ENCODE data around the gene SLC19A1.

The SLC19A1 gene

DNA sequence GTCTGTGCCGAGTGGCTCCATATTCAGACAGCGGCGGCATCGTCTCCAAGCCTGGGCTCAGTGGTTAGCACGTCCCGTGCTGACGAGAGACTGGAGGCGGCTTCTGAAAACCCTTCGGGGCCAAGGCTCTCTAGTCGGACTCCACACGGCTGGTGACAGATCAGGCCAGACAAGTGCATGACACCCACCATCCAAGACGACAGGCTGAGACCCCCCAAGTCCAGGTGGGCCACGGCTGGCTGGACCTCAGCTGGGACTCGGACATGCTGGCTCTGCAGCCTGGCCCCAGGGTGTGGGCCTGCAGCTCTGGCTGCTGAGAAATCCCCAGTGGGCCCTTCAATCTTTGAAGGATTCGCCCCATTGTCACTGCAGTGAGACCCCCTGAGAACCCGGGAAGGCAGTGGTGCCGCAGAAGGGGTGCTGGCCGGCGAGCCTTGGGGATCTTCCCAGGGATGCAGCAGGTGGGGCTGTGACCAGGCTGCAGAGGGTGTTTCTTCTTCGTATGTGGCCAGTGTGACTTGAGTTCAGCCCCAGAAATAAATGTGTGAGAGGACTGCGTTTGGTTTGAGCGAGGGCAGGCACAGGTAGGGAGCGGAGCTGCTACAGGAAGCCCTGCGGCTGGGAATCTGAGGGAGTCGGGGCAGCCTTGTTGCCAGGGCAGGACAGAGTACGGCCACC is 15.9 kb upstream of the SLC19A1 start:
- no peak for DNase-seq (ENCODE audit: low spot score)

DNA sequence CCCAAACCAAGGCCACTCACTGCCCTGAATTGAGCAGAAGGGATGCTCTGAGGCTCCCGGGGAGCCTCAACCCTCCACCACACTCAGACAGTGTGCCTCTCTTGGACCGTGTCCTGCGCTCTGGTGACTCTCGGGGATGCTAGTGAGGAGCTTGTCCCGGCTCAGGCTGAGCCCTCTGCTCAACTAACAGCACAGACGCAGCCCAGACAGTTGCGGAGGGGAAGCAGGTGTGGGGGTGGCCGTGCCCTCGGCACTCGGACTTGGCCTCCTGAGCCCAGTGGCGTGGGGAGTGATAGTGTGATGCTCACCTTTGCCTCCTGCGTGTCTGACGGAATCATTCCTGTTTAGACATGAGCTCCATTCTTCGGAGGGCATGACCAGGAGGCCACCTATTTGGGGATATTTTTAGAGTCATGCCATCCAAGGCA is 15.4 kb upstream of the SLC19A1 start:
- no peak for DNase-seq (ENCODE audit: low spot score)

DNA sequence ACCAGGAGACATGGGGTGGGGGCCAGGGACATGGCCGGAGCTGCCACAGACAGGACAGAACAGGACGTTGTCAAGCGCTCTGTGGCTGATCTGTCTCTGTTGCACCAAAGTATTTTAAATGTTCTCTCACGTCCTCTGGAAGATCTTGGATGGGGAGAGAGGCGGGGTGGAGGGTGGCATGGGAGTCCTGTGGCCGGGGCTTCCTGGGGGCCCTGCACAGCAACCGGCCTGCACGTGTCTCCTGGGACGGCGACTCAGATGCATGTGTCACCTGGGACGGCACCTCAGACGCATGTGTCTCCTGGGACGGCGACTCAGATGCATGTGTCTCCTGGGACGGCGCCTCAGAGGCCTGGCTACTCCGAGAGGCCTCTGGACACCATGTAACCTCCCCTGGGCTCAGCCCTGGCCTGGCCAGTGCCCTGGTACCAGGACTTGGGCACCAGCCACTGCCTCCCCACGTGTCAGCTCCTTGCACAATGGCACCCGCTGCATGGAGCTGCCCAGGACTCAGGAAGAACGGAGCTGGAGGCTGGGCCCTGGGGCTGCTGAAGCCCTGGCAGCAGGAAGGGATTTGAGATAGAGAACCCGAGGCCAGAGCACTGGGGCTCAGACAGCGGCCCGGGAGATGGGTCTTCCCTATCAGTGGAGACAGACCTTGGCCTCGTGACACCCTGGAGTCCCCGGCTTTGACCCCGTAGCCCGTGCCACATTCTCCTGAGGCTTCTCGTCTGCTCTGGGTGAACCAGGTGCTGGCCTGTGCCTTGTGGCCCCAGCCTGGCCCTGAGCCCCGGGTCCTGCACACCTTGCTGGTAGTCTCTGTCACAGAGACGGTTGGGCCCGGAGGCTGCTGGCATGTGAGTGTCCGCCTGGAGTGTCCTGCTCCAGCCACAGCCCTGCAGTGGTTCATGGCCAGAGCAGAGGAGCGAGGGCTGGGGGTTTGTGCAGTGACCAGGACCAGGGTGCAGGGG is 14.7 kb upstream of the SLC19A1 start:
- DNase-seq (ENCODE audit: low spot score), result no peak

DNA sequence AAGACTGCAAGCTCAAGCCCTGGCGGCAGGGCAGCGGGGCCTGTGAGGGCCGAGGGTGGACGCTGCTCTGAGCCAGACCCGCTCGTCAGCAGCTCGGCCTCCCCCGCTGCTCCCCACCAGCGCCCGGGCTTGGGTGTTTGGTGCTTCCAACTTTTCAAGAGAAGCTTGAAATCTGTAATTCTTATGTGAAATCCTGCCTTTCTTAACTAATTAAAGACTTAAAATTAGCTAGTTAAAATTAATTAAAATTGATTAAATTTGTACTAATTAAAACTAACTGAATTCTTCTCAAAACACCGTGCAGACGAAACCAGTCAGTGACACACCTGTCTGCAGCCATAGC is 14.0 kb upstream of the SLC19A1 start:
- DNase-seq (ENCODE audit: low spot score), result no peak

DNA sequence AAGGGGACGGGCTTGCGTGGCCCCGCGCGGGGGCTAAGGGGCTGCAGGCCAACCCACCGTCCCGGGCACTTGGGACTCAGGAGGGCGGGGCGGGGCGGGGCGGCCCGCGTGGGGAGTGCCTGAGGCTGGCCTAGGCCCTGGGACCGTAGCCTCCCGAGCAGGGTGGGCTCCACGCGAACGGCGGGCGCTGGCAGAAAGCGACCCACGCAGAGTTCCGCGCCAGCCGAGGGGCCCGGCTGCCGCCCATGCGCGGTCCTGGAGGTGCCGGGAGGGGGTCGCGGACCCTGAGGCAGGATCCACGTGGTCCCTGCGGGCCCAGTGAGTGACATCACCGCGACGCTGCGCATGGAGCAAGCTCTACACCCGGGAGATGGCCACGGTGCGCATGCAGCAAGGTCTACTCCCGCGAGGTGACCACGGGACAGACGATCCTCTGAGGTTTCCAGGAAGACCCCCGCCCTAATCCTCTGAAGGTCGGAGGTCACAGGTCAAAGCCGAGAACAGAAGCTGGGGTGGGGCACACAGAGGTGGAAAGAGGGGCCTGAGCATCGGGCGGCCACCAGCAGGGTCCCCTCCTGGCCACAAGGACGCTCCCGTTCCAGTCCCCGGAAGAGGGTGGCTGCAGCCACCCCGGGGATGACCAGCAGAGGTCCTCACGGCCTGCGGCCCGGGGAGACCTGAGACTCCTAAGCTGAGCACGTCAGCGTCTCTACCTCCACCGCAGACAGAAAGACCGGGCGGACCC is 13.5 kb upstream of the SLC19A1 start:
- DNase-seq (ENCODE audit: low spot score), result no peak

DNA sequence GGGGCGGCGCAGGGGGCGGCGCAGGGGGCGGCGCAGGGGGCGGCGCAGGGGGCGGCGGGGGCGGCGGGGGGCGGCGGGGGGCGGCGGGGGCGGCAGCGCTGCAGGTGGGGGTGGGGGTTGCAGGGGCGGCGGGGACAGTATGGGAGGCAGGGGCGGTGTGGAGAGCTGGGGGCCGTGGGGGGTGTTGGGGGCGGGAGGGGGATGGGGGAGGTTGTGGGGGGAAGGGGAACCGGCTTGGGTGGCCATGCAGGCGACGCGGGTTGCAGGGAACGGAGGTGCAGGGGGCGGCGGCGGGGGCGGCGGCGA is 13.0 kb upstream of the SLC19A1 start:
- DNase-seq (ENCODE audit: low spot score), result no peak

DNA sequence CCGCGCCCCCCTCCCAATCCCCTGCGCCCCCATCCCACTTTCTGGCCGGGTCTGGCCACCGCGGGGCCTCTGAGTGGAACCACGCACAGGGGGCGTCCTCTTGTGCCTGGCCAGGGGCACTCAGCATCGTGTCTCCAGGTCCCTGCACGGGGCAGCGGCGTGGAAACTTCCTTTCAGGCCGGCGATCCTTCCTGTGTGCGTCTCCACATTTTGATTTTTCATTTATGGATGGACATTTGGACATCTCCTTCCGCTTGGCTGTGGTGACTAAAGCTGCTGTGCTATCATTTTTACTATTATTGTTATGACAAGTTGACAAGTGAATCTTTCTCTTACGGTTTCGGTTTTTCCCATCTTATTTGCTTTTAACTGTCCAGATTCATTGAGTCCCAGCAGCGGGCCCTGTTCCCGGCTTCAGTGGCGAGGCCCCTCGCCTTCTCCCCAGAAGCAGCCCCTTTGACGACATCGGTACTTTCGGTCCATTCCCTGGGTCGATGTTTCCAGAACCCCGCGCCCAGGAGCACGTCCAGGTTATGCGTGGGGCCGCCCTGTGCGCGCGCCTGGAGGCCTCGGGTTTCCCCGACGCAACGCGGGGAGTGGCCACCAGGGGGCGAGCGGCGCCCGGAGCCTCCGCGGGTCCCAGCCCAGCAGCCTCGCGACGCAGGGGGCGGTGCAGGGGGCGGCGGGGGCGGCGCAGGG is 12.4 kb upstream of the SLC19A1 start:
- peak; percentile 78 for DNase-seq (ENCODE audit: low spot score)

DNA sequence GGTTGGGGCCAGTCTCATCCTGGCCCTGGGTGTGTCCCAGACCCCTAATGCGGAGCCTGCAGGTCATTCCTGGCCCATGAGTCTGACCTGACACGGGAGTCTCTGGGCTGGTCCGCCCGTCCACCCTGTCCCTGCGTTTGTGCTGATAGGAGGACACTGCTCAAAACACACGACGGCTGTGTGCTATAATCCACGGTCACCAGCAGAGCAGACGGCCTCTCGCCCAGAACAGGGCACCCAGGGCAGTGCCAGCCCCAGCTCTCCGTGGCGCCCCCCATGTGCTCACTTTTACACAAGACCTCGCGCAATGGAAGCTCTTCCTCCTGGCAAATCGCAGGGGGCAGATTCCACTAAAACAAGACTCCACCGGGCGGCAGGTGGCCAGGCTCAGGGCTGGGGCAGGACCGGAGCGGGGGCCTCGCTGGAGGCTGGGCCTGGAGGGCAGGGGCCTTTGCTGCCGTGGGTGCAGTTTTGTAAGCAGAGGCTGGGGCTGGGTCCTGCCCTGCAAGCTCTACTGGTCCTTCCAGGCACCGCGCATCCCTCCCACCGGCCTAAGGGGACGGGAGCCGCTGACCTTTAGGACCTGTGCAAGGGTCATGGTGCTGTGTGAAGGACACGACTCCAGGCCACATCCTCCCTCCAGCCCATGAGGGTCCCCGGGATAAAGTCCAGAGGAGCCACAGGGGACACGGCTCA is 10.6 kb upstream of the SLC19A1 start:
- DNase-seq (ENCODE audit: low spot score), result no peak

DNA sequence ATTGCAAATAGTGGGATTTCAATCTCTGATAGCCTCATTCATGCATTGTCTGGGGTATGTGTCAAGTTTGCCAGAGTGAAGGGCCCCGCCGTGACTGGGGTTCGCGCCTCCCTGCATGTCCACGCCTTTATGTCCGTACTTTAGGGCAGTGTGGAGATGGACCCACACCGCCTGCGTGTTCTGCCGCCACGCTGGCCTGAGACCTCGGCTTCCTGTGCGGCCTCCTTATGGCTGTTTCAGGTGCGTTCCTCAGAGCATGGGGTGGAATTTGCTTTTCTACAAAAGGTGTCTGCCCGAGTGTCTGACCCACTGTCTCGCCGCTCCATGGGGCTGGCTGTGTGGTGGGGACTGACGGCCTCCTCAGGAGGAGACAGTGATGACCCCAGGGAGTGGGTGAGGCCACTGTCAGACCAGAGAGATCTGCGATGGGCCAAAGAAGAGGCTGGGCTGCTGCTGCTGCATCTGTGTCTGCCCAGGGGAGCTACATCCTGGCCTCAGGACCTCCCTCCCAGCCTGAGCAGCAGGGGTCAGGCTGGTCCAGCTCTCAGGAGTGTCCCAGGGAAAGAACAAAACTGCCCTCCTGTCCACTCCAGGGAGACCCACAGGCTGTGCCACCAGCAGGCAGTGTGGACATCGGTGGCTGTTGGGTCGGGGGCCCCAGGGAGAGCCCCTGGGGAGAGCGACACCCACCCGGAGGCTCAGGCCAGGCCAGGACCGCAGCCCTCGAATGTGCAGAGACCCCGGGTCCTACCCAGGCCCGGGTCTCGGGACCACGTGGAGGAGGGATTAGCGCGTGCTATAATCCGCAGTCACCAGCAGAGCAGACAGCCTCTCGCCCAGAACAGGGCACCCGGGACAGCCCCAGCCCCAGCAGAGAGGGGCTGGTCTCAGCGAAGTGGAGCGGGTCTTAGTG is 9.8 kb upstream of the SLC19A1 start:
- no peak for DNase-seq (ENCODE audit: low spot score)

DNA sequence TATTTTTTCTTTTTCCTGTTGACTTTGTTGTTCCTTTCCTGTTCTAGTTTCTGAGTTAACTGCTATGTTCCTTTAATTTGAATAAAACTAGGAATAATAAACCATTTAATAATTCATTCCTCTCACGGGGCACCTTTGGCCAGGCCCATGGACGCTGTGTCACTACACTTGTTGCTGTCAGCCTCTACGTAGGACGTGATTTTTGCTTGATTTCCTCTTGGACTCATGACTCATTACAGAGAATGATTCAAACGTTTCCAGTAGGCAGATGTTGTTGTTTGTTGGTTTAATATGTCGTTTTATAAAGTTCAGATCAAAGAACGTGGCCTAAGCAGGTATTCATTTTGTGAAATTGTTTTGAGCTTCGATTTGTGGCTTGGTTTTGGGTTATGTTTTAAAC is 9.1 kb upstream of the SLC19A1 start:
- DNase-seq (ENCODE audit: low spot score), result no peak

DNA sequence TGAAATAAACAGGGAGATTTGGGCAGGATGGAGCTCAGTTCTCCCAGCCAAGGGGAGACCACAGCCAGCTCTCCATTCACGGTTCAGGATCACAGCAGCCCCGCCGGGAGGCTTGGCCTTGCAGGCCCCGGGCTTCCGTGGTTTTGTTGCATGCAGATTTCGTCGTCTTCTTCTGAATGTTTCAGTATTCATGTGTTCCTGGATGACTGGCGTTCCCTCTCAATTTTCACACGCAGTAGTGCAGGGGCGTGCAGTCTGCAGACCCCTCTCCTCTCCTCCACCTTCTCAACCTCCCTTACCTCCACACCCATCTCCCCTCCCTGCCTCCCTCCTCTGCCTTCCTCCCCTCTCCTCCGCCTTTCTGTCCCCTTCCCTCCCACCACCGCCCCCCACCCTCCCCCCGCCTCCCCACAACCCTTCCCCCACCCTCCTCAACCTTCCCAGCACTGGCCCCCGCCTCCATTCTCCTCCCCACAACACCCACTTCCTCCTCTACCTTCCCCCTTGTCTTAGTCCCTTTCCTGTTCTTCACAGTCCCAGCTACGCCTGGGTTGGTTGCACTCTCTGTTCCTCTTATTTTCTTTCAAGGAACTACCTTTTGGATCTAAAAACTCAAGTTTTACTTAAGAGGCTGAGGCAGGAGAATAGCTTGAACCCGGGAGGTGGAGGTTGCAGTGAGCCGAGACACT is 8.4 kb upstream of the SLC19A1 start:
- DNase-seq (ENCODE audit: low spot score), result peak; percentile 49

DNA sequence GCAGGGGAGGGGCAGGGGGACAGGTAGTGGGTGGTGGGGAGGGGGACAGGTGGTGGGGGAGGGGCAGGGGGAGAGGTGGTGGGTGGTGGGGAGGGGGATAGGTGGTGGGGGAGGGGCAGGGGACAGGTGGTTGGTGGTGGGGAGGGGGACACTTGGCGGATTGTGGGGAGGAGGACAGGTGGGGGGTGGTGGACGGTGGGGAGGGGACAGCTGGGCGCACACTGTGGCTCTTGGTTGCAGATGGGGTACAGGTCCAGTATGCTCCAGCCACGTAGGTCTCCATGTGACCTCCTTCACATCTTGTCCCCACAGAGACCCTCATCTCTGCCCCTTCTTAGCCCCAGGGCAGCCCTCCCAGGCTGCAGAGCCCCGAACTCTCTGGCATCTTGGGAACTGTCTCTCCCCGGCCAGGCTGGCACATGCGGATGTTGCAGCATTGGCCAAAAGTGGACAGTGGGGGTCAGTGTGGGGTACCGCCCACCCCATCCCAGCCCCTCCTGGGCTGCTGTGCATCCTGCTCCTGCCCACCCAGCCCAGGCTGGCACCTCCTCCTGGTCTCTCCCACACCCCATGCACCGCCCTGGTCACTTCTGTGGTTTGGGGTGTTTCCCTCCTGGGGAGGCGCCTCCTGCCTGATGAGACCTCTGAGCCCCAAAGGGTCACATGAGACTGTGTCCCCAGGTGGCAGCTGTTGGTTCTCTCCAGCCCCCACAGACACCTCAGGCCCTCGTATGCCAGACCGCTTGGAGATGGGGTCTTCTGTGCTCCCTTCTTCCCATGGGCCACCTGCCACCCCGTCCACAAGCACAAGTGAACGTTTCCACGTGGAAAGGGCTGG is 7.6 kb upstream of the SLC19A1 start:
- DNase-seq (ENCODE audit: low spot score), result no peak

DNA sequence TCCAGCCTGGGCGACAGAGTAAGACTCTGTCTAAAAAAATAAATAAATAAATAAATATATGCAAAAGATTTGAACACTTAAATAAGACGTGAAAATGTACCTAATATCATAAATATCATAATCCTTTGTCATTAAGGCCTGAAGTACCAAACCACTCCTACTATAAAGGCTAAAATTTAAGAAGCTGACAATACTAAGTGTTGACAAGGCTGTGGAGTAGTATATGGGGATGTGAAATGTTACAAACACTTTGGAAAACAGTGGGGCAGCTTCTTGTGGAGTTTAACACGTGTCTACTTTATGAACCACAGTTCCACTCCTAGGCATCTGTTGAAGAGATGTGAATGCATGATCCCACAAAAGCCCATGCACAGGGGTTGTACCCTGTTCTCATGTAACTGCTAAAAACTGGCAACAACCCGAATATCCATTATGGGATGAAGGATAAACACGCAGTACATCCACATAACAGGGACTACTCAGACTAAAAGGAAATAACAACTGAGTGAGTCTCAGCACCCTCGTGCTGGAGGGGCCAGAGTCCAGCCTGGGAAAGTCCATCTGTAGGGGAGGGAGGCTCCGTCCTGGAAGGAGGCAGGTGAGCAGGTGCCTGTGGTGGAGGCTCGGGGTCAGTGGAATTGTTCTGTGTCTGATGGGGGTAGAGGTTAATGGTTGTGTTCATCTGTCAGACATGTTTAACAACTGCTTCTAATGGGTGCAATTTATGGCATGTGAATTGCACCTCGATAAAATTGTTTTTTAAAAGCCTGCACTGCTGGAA is 6.7 kb upstream of the SLC19A1 start:
- DNase-seq (ENCODE audit: low spot score), result no peak

DNA sequence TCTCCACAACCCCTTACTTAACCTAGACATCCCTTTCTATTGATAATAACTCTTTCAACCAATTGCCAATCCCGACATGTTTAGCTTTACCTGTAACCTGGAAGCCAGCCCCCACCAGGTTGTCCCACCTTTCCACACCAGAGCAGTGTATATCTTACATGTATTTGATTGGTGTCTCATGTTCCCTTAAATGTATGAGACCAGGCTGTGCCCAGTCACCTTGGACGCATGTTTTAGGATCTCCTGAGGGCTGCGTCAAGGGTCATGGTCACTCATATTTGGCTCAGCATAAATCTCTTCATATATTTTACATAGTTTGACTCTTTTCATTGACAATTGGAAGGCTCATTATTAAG is 5.3 kb upstream of the SLC19A1 start:
- no peak for DNase-seq (ENCODE audit: low spot score)

DNA sequence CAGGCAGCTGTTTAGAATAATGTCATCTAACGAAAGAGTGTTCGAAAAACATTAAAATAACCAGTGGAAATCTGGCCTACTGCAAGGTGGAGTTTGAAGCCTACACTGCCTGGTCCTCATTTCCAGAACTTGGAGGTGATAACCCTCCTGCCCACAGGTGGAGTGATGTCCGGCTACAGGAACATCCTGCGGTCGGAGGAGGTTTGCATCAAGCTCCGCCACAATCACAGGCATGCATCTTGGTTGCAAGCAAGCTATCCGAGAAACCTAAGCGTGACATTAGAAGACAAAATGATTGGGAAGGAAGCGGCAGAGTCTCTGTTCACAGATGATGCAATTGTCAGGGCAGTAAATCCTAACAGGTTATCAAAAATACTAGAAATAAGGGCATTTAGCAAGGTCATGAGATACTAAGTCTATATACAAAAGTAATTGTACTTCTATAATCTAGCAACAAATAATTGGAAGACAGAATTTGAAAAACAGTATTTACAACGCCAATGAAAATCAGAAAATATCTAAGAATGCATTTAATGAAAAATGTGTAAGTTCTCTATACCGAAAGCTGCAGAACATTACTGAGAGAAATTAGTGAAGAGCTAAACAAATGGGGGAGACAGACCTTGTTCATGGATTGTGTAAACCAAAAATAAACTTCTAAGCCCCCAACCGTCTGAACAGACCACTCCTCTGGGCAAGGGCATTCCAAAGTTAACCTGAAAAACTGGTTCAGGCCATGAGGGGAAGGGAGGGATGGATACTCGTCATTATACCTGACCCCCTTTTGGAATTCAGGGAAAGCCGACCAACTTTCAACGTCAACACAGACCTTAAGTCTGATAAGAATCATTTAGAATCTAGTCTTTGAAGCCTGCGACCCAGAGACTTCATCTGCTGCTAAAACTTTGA is 4.7 kb upstream of the SLC19A1 start:
- no peak for DNase-seq (ENCODE audit: low spot score)

DNA sequence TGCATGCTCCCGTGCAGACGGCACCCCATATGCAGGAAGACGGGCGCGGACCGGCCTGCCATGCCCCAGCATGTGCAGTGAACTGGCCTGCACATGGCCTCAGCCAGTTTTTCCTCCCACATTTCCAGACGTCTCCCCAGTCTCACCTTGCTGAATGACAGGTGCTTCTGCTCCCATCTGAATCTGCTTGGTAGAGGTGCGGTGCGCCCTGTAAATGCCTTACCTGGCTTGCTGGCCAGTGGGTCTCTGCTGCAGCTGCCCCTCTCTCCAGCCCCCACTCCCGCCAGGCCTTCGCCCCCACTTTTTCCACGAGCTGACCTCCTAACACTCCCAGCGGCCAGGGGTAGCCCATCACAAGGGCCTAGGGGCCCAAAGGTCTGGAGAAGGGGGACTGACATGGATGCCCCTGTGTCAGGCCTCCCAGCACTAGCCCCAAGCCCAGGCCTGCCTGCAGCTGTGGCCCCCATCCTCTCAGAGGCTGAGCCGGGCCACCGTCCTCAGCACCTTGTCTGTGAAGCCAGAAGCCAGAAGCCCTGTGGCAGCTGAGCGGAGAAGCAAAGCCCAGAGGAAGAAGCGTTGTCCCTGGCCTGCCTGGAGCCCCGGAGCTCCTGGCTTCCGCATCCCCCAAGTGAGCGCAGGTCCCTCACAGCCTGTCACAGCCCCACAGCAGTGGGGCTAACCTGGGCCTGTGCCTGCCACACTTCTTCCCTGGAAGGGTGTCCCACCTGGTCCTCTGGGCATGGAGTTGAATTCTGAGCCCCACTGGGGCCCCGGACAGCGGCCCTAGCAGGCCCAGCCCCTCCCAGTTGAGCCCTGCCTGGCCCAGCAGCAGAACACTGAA is 3.7 kb upstream of the SLC19A1 start:
- no peak for DNase-seq (ENCODE audit: low spot score)

DNA sequence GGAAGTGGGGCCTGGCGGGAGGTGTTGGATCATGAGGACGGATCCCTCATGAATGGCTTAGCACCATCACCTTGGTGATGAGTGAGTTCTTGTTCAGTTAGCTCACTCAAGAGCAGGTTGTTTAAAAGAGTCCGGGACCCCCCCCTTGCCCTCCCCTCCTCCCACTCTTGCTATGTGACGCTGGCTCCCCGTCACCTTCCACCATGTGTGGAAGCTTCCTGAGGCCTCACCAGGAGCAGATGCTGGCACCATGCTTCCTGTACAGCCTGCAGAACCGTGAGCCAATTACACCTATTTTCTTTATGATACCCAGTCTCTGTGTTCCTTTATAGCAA is 3.0 kb upstream of the SLC19A1 start:
- no peak for DNase-seq (ENCODE audit: low spot score)
